Fibroblast of villous mesenchyme (primary cell): ENCODE results near the gene C5AR1. TPM values are rescaled to one million over a fixed set of nuclear protein-coding genes. Genes with fewer than 3 reads are reported as not detected.
A peak's percentile ranks its signal among the peaks of the same experiment; 100 is the strongest.
"Not testable (repeated sequence)": the region's sequence is repeated elsewhere in the genome, so short reads cannot be mapped to it uniquely, and the experiment has no call there.

Source experiments
- DNase-seq: peaks from one replicate; pipeline ENCODE4 v3.0.0-alpha.2; 2010; ENCODE audit warnings: low read depth
- H3K4me3 ChIP-seq: 2 replicates; pipeline ENCODE4 v1.5.1; 2011; ENCODE audit warnings: low read depth, mild to moderate bottlenecking, low read length
- total RNA-seq: library from RNA; depleted of rRNA; stranded (reverse); fragments of >200 nt; gene quantifications from 2 replicates; pipeline ENCODE4 v1.2.3, GENCODE V29; 2012
- TF ChIP-seq, protein P1 (sequence below): IDR thresholded peaks from 2 replicates; pipeline ENCODE4 v1.5.1; 2012; ENCODE audit warnings: low read depth, mild to moderate bottlenecking, low read length; ENCODE audit not compliant: insufficient read depth

C5AR1 gene
- total RNA-seq, 1 donor: 0.43 TPM

DNA sequence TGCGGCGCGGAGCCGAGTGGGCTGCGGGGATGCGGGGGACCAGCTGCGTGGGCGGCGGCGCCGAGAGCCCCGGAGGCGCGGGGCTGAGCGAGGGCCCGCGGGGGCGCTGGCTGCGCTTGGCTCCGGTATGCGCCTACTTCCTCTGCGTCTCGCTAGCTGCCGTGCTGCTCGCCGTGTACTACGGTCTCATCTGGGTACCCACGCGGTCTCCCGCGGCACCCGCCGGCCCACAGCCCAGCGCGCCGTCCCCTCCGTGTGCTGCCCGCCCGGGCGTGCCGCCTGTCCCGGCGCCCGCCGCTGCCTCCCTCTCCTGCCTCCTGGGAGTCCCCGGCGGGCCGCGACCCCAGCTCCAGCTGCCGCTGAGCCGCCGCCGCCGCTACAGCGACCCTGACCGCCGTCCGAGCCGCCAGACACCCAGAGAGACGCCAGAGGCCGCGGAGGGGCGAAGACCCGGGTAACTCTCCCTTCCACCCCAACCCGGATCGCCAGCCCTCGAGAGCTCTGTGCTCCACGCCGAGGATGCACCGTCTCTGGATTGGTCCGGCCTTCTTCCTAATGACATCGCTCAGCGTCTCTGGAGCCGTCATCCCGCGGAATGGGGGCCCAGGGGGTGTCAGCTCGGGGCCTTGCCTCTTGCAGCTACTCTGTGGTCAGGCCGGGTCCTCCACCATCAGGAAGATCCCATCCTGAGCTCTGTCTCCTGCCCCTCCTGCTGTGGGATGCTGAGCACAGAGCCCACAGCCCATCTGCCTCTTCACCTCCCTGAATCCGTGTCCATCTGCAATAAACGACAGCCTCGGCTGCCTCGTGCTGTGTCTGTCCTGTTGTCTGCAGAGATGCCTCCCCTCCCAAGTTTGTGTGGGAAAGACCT, 34.5 kb upstream of the C5AR1 start:
- peak overlapping the region; percentile 48 for H3K4me3 ChIP-seq
- DNase-seq: no peak
- TF ChIP-seq, protein P1, sequence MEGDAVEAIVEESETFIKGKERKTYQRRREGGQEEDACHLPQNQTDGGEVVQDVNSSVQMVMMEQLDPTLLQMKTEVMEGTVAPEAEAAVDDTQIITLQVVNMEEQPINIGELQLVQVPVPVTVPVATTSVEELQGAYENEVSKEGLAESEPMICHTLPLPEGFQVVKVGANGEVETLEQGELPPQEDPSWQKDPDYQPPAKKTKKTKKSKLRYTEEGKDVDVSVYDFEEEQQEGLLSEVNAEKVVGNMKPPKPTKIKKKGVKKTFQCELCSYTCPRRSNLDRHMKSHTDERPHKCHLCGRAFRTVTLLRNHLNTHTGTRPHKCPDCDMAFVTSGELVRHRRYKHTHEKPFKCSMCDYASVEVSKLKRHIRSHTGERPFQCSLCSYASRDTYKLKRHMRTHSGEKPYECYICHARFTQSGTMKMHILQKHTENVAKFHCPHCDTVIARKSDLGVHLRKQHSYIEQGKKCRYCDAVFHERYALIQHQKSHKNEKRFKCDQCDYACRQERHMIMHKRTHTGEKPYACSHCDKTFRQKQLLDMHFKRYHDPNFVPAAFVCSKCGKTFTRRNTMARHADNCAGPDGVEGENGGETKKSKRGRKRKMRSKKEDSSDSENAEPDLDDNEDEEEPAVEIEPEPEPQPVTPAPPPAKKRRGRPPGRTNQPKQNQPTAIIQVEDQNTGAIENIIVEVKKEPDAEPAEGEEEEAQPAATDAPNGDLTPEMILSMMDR: no peak

DNA sequence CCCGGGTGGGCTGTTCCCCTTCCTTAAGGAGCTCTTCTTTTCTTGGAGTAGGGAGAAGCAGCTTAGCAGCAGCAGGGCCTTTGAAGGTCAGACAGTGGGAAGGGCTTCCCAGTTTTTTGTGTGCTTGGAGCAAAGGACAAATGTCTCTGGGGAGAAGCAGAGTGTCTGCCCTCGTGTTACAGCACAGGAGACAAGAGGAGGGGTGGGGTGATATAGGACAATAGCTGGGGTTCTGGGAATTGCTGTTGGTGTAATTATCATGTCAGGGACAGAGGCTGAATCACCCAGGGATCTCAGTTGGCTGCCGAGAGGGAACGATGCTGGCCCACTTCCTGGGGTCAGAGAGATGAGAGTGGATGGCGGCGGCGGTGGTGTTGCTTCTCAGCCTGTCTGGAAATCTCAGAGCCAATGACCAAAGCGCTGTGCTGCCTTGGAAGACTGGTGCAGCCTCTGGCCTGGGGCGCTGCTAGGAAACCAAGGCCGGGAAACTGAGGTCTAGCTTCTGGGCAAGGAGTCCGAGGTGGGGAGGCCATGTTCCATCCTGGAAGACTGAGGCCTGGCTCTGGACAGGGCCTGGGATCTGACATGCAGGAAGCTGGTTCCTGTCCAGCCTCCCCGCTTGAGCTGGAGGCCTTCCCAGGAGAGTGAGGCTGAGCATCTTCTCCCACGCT, 33.7 kb upstream of the C5AR1 start:
- TF ChIP-seq, protein P1: no peak
- peak; percentile 64 for DNase-seq
- H3K4me3 ChIP-seq: peak overlapping the region; percentile 48

DNA sequence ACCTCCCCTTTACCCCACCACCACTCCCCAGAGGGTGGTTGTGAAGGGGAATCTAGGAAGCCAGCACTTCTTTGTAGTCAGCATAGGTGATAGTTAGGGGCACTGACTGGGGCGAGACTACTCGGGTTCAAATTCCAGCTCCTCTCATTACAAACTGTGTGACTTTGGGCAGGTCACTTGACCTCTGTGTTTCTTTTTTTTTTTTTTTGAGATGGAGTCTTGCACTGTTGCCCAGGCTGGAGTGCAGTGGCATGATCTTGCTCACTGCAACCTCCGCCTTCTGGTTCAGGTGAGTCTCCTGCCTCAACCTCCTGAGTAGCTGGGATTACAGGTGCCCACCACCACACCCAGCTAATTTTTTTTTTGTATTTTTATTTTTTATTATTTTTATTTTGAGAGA, 33.1 kb upstream of the C5AR1 start:
- H3K4me3 ChIP-seq, DNase-seq: not testable (repeated sequence)

DNA sequence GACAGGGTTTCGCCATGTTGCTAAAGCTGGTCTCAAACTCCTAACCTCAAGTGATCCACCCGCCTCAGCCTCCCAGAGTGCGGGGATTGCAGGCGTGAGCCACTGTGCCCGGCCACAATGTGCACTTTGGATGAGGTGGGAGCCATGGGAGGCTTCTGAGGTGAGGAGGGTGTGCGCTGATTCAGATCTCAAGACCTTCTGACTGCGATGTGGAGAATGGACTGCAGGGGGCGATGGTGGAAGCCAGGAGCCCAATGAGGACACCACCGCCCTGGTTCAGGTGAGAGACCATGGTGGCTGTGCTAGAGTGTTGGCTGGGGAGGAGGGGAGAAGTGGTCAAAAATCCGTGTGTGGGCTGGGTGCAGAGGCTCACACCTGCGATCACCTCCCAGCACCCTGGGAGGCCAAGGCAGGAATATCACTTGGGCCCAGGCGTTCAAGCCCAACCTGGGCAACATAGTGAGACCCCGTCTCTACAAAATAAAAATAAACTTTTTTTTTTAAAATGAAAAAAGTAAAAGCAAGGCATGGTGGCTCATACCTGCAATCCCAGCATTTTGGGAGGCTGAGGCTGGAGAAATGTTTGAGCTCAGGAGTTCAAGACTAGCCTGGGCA, 29.4 kb upstream of the C5AR1 start:
- TF ChIP-seq, protein P1: peak; percentile 48

DNA sequence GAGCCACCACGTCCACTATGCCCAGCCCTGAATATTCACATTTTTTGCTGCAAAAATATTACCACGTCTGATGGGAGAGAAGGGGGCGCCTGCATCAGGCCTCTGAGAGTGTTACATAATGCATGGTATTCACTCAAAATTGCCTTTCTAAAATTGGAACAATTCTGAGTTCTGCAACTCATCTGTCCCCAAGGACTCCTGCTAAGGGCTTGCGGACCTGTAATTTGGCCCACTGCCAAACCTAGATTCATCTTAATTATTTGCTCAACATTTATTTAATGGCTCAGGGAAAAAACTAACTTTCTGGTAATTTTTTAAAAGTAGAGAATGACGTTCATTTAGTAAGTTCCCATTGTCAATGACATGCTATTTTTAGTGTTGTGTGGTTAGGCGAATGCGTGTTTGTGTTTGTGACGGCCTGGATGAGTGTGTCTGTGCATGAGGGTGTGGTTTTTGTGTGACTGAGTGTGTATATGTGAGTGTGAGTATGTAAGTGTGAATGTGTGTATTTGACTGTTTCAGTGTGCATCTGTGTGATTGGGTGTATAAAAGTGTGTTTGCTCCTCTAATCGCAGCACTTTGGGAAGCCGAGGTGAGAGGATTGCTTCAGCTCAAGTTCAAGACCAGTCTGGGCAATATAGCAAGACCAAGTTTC, 26.1 kb upstream of the C5AR1 start:
- no peak for DNase-seq
- no peak overlapping the region for H3K4me3 ChIP-seq
- TF ChIP-seq, protein P1: no peak

More for the DNA sequence above, 29.4 kb upstream of the C5AR1 start:
- H3K4me3 ChIP-seq: no peak overlapping the region
- no peak for DNase-seq

DNA sequence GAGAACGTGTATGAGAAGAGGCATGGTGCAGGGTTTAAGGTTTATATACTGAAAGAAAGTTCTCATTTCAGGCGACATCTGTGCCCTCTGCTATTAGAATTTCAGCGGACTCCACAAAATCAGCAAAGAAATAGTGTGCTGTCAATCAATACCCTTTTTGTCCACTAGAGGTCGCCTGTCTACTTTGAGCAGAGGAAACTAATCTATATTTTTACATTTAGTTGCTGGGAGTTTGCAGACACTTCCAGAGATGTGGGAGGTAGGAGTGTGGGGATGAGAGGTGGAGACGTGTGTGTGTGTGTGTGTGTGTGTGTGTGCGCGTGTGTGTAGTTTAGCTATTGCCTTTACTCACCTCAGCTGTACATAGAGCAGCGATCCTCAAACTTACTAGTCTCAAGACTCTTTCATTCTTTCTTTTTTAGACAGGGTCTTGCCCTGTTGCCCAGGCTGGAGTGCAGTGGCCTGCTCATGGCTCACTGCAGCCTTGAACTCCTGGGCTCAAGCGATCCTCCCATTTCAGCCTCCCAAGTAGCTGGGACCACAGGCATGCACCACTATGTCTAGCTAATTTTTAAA, 25.2 kb upstream of the C5AR1 start:
- peak; percentile 65 for DNase-seq
- TF ChIP-seq, protein P1: peak; percentile 79
- no peak overlapping the region for H3K4me3 ChIP-seq
